Thoracic aorta (tissue), 2 donors: ENCODE measurements around the gene RAB20. TPM values are rescaled to one million over a fixed set of nuclear protein-coding genes. Genes with fewer than 3 reads are reported as not detected.

Experiments
- ATAC-seq: fragments of 150-250 bp; one replicate; pipeline ENCODE4 v1.8.0; 2017; ENCODE audit warnings: low read depth; ENCODE audit not compliant: insufficient number of reproducible peaks, low FRiP score
- DNase-seq: peaks from one replicate; pipeline ENCODE4 v3.0.0-alpha.2; 2020; ENCODE audit warnings: low spot score
- H3K27ac ChIP-seq, 2 donors: fragments of 200-600 bp; sonication (generic); 1 replicate in 1 of 2; 2 replicates in 1 of 2; pipeline ENCODE4 v1.5.1; 2016; ENCODE audit warnings: mild to moderate bottlenecking in 2 of 2, moderate library complexity in 2 of 2
- H3K27me3 ChIP-seq: fragments of 200-600 bp; sonication (generic); replicated peaks from 2 replicates; pipeline ENCODE4 v1.6.0; 2016; ENCODE audit warnings: mild to moderate bottlenecking; ENCODE audit not compliant: insufficient read depth
- H3K36me3 ChIP-seq: fragments of 200-600 bp; sonication (generic); one replicate; pipeline ENCODE4 v1.5.1; 2016
- H3K4me1 ChIP-seq, 2 donors: fragments of 200-600 bp; sonication (generic); 1 replicate in 1 of 2; 2 replicates in 1 of 2; pipeline versions ENCODE4 v1.5.1 to v1.6.0; 2016; ENCODE audit warnings: low read depth in 2 of 2, mild to moderate bottlenecking in 1 of 2; ENCODE audit not compliant: control insufficient read depth in 1 of 2
- H3K4me3 ChIP-seq: fragments of 200-600 bp; sonication (generic); 2 replicates; pipeline ENCODE4 v1.5.1; 2016; ENCODE audit warnings: mild to moderate bottlenecking
- H3K9me3 ChIP-seq: fragments of 200-600 bp; sonication (generic); 2 replicates; pipeline ENCODE4 v1.5.1; 2016
- CTCF ChIP-seq: fragments of 200-600 bp; sonication (generic); IDR thresholded peaks from one replicate; pipeline ENCODE4 v1.5.1; 2019; ENCODE audit warnings: antibody characterized with exemption
- total RNA-seq, 2 donors: library from RNA; depleted of rRNA; stranded (reverse); fragments of >200 nt; gene quantifications; one replicate each; pipeline versions ENCODE4 v1.1.0 to v1.2.3, GENCODE V29; 2016

The RAB20 gene
- total RNA-seq, 2 donors from 2014 or later = 22.6 to 34.5 TPM

GRCh38 chr13:110580800-110581199 lies 19.3 kb upstream of the RAB20 start:
- no peak for DNase-seq
- H3K4me1 ChIP-seq = no peaks in the 10 kb centered on the region
- TF ChIP-seq CTCF = no peak
- no peak overlapping the region for H3K27ac ChIP-seq
- H3K27me3 ChIP-seq = no peaks in the 10 kb centered on the region
- no peaks in the 10 kb centered on the region for H3K36me3 ChIP-seq
- no peaks in the 10 kb centered on the region for H3K9me3 ChIP-seq
- no peak overlapping the region for H3K4me3 ChIP-seq
- ATAC-seq = no peak

- no peak for TF ChIP-seq CTCF
- H3K36me3 ChIP-seq = no peaks in the 10 kb centered on the region
- H3K4me3 ChIP-seq = no peak overlapping the region
- H3K9me3 ChIP-seq = no peaks in the 10 kb centered on the region
- DNase-seq = no peak
- peaks cover 0 to 5% of the 10 kb centered on the region in 2 donors for H3K4me1 ChIP-seq
- ATAC-seq = no peak
- no peaks in the 10 kb centered on the region for H3K27me3 ChIP-seq
- H3K27ac ChIP-seq = no peak overlapping the region
Measured at GRCh38 chr13:110578363-110578762, 16.8 kb upstream of the RAB20 start.

GRCh38 chr13:110576736-110577476 lies 15.4 kb upstream of the RAB20 start:
- no peaks in the 10 kb centered on the region for H3K9me3 ChIP-seq
- H3K4me3 ChIP-seq = no peak overlapping the region
- no peaks in the 10 kb centered on the region for H3K27me3 ChIP-seq
- peaks cover 0 to 5% of the 10 kb centered on the region in 2 donors for H3K4me1 ChIP-seq
- no peaks in the 10 kb centered on the region for H3K36me3 ChIP-seq
- no peak overlapping the region for H3K27ac ChIP-seq
- DNase-seq (no peak), ATAC-seq (no peak)
- TF ChIP-seq CTCF = no peak

- Histone ChIP-seq H3K27ac (no peak overlapping the region), H3K27me3 (no peaks in the 10 kb centered on the region)
- no peak for ATAC-seq
Measured at GRCh38 chr13:110576070-110576394, 14.5 kb upstream of the RAB20 start.

More at GRCh38 chr13:110576070-110576394, 14.5 kb upstream of the RAB20 start:
- DNase-seq = no peak
- TF ChIP-seq CTCF = no peak
- H3K4me3 ChIP-seq = no peak overlapping the region
- no peaks in the 10 kb centered on the region for H3K9me3 ChIP-seq
- peaks cover 0 to 5% of the 10 kb centered on the region in 2 donors for H3K4me1 ChIP-seq
- no peaks in the 10 kb centered on the region for H3K36me3 ChIP-seq
